ENCODE measurements around the gene PTBP3.
"Not testable (repeated sequence)": the region's sequence is repeated elsewhere in the genome, so short reads cannot be mapped to it uniquely, and the experiment has no call there.

Gene PTBP3

DNA sequence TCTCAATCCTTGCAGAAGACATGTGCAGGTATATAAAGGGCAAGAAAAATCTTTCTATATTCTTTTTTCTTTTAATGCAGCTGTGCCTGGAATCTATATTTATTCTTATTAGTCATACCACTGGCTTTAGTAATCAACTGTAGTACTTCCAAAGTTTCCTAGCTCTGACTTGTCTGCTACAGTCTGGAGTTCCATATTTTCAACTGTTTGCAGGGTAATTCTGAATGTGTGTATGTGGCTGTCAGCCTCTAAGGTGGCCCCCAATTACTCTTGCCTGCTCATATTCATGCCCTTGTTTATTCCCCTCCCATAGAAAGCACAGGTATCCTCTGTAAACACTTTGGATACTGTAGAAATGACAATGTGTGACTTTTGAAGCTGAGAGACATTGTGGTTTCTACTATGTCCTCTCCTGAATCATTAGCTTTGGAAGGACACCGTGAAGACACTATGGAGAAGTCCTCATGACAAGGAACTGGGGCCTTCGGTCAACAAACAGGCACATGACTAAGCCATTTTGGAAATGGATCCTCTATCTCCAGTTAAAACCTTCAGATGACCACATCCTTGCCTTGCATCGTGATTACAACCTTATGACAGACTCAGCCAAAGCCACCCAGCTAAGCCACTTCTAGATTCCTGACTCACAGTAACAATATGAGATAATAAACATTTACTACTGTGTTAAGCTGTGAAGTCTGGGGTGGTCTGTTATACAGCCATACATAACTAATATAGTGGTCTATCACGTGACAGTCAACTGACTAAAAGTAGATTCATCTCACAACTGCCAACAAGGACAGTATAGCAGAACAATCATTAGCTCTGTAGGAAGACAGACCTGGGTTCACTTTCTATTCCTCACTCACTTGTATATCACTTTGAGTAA lies 108.8 kb downstream of the PTBP3 start:
- DNase-seq (ENCODE audit: low read depth in 3 of 3, low spot score in 1 of 3), result no peak

DNA sequence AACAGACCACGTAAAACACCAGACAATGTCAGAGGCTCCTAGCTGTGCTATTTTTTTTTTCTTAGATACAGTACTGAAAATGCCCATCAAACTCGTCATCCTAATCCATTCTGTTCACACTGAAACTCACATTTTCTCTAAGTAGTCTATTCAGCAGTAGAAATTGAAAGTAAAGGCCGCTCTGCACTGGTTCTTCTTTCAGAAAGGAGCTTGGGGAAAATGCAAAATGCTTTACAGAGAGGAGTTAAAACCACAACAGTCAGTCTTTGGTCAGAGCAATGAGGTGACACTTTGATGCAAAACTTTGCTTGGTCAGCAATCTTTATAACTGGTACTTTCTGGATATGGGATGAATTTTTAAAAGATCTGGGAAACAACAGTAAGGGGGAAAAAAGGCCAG lies 114.5 kb downstream of the PTBP3 start:
- no peak for DNase-seq (ENCODE audit: low read depth in 3 of 3, low spot score in 1 of 3)

DNA sequence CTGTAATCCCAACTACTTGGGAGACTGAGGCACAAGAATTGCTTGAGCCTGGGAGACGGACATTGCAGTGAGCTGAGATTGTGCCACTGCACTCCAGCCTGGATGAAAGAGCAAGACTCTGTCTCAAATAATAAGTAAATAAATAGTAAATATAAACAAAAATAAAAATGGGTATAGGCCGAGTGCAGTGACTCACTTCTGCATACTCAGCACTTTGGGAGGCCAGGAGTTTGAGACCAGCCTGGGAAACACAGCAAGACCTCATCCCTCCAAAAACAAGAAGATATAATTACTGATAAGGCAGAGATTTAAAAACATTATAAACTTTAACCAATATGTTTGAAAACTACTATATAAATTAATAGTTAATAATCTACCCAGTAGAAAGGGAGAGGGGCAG lies 120.5 kb downstream of the PTBP3 start:
- no peak for DNase-seq (ENCODE audit: low read depth in 3 of 3, low spot score in 1 of 3)

DNA sequence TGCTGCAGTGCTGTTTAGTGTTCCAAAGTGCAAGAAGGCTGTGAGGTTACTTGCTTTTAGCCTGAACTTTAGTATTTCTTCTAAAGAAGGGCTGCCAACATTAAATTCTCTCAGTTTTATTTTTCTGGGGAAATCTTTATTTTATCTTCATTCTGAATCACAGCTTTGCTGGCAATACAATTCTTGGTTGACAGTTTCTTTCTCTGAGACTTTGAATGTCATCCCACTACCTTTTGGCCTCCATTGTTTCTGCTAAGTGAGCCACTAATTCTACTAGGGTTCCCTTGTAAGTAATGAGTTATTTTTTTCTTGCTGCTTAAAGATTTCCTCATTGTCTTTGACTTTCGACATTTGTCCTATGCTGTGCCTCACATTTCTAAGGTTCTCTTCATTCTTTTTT lies 126.0 kb downstream of the PTBP3 start:
- no peak for DNase-seq (ENCODE audit: low read depth in 3 of 3, low spot score in 1 of 3)

- no peak for DNase-seq (ENCODE audit: low read depth in 3 of 3, low spot score in 1 of 3)
Measured at GRCh38 chr9:112203536-112203935, 129.9 kb downstream of the PTBP3 start.

DNA sequence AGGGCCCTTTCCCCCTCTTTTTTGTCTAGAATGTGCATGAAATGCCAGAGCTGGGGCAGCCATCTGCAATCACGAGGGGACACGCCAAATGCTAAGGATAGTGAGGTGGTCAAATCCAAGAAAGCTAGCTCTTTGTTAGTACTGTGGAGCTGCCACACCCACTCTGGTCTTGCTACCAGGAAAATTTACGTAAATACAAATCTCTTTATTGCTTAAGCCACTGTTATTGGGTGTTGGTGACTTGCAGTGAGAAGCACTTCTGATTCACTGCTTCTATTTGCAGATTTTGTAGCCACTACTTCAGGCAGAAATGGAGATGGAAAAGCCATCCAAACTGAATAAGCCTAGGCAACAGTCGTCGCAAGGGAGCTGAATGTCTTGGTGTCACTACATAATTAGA lies 132.7 kb downstream of the PTBP3 start:
- DNase-seq (ENCODE audit: low read depth in 3 of 3, low spot score in 1 of 3), result no peak

GRCh38 chr9:112198646-112199045 lies 134.8 kb downstream of the PTBP3 start:
- no peak for DNase-seq (ENCODE audit: low read depth in 3 of 3, low spot score in 1 of 3)

DNA sequence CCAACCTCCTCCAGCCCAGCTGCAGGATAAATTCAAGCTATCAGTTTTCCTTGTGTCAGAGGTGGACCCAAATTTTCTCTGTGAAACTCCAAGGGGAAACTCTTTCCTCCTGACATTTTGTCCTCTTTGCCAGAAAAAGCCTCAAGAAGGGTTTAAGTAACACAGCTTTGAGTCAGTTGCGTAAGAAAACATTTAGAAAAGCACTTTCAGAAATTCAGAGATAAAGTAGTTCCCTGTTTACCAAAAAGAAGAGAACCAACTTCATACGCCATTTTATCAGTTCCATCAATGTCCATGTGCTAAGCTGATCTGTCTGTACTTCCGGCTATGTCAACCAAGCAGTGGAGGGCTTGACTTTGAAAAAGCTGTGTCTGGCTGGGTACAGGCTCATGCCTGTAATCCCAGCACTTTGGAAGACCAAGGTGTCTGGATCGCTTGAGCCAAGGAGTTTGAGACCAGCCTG lies 138.4 kb downstream of the PTBP3 start:
- no peak for DNase-seq (ENCODE audit: low read depth in 3 of 3, low spot score in 1 of 3)

- DNase-seq (ENCODE audit: low read depth in 3 of 3, low spot score in 1 of 3), result no peak
Measured at GRCh38 chr9:112193572-112194288, 139.7 kb downstream of the PTBP3 start.

- DNase-seq (ENCODE audit: low read depth in 3 of 3, low spot score in 1 of 3), result not testable (repeated sequence)
Measured at GRCh38 chr9:112190320-112190719, 143.1 kb downstream of the PTBP3 start.

DNA sequence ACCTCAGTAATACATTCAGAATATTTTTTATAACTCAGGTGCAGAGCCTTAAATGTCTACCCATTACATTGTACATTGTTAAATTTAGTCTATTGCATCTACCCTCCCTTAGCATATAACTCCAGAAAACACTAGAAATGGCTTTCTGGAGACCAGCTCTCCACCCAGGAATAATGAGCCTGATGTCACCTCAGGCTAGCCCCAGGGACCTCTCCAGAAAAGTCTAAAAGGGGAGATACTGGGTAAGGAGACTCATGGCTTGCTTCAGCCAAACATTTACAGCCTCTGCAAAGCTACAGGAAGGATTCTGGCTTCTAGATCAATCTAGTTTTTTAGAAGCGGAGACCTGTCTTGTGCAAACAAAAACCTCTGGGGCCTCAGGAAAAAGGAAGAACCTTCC lies 144.5 kb downstream of the PTBP3 start:
- no peak for DNase-seq (ENCODE audit: low read depth in 3 of 3, low spot score in 1 of 3)

GRCh38 chr9:112187404-112187803 lies 146.0 kb downstream of the PTBP3 start:
- DNase-seq (ENCODE audit: low read depth in 3 of 3, low spot score in 1 of 3), result no peak

GRCh38 chr9:112186695-112187094 lies 146.7 kb downstream of the PTBP3 start:
- no peak for DNase-seq (ENCODE audit: low read depth in 3 of 3, low spot score in 1 of 3)

DNA sequence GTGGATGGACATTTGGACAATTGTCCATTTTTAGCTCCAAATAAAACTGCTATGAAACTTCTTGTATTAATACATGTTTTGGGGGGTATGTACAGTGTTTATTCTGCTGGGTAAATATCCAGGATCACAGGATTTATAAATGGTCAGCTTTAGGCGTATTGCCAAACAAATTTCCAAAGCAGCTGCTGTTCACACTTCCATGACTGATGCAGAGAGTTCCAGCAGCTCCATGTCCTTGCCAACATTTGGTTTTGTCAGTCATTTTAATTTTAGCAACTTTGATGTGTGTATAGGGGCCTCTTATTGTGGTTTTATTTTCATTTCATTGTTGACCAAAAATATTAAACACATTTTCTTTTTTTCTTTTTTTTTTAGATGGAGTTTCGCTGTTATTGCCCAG lies 148.5 kb downstream of the PTBP3 start:
- no peak for DNase-seq (ENCODE audit: low read depth in 3 of 3, low spot score in 1 of 3)

DNA sequence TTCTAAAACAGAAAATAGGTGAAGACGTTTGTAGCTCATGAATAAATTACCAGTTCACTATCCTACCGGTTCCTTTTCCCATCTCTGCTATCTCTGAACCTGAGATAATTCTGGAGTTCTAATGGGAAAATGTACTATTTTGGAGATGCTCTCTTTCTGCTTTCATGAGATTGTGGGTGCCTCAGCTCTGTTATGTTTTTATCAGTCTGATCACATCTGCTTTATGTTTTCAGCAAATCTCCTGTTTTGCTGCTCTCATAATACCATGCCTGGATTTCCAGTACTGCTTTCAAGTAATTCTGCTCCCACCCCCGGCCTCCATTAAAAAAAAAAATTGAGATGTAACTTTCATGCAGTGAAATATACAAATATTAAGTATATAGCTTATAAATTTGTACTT lies 149.2 kb downstream of the PTBP3 start:
- no peak for DNase-seq (ENCODE audit: low read depth in 3 of 3, low spot score in 1 of 3)

DNA sequence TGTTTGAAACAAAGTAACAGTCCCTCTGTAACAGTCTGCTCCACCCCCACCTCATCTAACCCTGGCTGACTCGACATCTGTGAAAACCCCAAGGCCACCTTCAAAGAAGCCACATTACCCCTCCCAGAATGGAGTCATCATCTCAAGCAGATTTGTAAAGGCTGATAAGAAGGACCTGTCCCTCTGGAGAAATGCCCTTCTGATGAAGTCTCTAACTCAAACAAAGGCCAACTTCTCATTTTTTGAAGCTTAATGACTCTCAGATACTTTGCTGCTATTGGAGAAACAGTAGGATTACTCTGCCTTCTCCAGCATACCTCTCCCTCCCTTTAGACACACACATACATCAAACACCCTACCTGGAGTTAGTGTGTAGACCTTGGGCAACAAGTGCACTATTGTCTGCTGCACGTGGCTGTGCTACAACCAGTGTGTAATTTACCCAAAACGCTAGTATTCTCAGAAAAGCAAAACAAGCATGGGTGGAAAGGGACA lies 153.0 kb downstream of the PTBP3 start:
- DNase-seq (ENCODE audit: low read depth in 3 of 3, low spot score in 1 of 3), result no peak

GRCh38 chr9:112179816-112180215 lies 153.6 kb downstream of the PTBP3 start:
- DNase-seq (ENCODE audit: low read depth in 3 of 3, low spot score in 1 of 3), result no peak

DNA sequence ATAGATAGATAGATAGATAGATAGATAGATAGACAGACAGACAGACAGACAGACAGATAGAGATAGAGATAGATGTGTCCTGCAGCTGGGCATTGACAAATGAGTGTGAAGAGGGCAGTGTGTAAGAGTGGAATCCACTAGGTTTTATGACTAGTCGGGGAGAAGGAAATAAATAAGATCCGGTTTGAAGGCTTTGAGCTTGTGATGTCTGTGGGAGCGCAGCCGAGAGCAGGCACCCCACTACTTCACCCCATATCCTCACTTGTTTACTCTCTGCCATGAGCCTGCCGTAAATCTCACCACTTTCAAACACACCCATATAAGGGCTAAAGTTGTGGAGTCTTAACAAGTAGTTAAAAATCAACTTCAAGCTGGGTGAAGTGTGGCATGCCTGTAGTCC lies 156.9 kb downstream of the PTBP3 start:
- no peak for DNase-seq (ENCODE audit: low read depth in 3 of 3, low spot score in 1 of 3)

DNA sequence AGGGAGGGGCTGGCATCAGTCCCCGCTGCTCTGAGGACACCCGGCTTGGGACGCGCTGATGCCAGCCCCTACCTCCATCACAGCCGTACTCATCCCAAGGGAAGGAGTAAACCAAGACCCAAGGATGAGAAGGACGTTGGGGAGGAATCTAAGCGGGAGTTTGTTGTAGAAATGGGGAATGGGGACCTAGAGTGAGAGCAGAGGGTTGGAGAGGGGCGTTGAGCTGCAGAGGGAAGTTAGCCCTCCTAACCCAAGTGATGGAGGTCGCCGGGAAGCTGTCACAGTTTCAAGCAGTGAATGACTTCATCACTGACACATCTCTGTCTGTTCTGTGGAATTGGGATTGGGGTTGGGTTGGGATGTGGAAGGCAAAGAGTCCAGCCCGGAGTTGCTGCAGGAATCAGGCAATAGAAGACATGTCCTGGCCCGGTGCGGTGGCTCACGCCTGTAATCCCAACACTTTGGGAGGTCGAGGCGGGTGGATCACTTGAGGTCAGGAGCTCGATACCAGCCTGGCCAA lies 157.6 kb downstream of the PTBP3 start:
- no peak for DNase-seq (ENCODE audit: low read depth in 3 of 3, low spot score in 1 of 3)

GRCh38 chr9:112174965-112175795 lies 158.2 kb downstream of the PTBP3 start, which contains the start of gene SUSD1:
Gene SUSD1, minus strand, starts transcription at chr9:112175297. Its CDS starts 62 bp downstream, at chr9:112175235.
- no peak for DNase-seq (ENCODE audit: low read depth in 3 of 3, low spot score in 1 of 3)
